T-helper 9 cell (primary cell): ENCODE measurements around the gene PTGES.
"Not testable (repeated sequence)": the region's sequence is repeated elsewhere in the genome, so short reads cannot be mapped to it uniquely, and the experiment has no call there.

Experiments
- DNase-seq: peaks from one replicate; pipeline ENCODE4 v3.0.0-alpha.2; 2020

PTGES gene

DNA sequence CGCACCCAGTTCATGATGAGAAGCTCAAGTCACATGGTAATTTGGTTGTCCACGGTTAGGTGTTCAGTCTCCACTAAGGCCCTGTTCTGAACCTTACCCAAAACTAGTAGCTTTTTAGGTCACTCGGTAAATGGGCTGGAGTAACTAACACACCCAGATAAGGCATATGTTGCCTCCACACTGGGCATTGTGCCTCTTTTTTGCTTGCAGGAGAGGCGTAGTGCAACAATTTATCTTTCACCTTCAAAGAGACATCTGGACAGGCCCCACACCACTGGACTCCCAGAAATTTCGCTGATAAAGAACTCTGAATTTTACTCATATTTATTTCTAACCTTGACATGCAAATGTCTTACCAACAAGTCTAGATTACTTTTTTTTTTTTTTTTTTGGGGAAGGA is 16.8 kb upstream of the PTGES start:
- no peak for DNase-seq

DNA sequence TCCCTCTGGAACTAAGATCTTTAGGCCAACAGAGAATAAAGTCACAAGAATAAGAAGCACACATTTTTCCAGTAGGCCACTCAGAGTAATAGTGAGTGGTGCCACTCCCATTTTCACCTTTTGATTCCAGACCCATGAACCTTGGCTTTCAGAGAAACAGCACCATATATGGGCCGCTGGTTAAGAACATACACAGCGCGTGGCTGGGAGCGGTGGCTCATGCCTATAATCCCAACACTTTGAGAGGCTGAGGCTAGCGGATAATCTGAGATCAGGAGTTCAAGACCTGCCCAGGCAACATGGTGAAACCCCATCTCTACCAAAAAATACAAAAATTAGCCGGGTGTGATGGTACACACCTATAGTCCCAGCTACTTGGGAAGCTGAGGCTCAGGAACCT is 15.6 kb upstream of the PTGES start:
- DNase-seq, result no peak

DNA sequence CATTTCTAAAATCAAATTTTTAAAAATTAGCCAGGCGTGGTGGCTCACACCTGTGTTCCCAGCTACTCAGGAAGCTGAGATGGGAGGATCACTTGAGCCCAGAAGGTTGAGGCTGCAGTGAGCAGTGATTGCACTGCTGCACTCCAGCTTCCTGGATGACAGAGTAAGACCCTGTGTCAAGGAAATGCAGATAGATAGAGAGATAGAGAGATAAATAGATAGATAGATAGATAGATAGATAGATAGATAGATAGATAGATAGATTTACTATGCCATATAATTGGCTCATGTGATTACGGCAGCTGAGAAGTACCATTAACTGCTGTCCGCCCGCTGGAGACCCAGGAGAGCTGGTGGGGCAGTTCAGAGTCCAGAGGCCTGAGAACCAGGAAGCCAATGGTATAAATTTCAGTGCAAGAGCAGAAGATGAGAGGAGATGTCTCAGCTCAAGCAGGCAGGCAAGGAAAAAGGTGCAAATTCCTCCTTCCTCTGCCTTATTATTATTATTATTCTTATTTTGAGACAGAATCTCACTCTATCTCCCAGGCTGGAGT is 13.0 kb upstream of the PTGES start:
- DNase-seq, result no peak

DNA sequence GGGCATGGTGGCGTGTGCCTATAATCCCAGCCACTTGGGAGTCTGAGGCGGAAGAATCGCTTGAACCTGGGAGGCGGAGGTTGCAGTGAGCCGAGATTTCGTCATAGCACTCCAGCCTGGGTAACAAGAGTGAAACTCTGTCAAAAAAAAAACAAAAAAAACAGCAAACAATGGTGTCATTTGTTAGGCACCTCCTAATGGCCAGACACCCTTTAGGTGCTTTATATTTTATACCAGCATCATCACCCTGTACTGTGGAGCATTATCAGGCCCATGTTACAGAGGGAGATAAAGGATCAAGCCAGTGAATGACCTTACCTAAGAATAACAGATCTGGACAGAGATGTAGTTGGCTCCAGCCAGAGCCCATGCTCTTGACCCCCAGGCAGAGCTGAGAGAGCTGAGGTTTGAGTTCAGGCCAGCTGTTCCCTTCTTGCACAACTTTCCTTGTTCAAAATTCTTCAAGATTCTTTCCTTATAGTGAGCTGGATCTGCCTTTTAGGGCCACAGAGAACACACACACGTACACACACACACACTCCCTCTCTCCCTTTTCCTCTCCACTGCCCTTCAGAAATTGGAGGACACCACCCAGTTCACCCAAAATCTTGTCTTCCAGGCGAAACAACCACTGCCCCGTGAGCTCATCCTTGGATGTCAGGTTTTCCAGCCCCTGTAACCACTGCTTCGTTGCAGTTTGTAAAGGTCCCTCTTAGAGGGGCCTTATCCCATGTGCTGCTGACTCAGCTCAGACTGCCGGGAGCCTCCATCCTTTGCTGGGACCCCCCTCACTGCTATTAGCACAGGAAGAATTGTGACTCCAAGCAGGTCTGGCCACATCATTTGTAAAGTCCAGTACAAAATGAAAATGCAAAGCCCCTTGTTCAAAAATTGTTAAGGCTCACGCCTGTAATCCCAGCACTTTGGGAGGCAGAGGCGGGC is 10.4 kb upstream of the PTGES start:
- DNase-seq, result no peak

DNA sequence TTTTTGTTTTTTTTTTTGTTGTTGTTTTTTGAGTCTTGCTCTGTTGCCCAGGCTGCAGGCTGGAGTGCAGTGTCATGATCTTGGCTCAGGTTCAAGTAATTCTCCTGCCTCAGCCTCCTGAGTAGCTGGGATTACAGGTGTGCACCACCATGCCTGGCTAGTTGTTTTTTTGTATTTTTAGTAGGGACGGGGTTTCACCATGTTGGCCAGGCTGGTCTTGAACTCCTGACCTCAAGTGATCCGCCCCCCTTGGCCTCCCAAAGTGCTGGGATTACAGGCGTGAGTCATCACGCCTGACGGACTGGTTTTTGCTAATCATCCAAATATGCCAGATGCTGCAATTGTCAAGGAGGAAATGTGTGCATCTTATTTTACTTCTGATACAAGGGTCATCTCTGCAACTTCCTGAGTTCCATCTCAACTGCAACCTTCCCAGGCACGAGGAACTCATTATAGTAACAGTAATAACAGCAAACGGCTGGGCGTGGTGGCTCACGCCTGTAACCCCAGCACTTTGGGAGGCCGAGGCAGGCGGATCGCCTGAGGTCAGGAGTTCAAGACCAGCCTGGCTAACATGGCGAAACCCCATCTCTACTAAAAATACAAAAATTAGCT is 9.6 kb upstream of the PTGES start:
- DNase-seq, result not testable (repeated sequence)

DNA sequence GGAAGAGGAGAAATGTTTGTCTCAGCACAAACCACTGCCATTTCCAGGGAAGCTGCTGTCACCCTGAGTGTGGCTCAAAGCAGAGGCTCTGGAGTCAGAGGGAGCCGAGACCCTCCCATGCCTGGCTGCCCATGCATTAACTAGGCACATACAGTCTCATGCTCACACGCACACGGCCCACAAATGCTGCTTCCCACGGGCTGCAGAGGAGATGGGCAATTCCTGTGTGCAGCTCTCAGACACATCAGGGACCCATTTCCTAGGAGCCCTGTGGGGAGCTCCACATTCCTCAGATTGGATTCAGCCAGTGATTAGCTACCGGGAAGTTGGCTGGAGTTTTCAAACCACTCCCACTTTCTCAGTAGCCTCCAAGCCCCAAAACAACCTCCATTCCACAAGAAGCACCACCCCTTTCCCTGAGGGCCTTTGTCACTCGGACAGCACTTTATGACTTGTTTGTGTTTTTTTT is 9.1 kb upstream of the PTGES start:
- DNase-seq, result no peak

DNA sequence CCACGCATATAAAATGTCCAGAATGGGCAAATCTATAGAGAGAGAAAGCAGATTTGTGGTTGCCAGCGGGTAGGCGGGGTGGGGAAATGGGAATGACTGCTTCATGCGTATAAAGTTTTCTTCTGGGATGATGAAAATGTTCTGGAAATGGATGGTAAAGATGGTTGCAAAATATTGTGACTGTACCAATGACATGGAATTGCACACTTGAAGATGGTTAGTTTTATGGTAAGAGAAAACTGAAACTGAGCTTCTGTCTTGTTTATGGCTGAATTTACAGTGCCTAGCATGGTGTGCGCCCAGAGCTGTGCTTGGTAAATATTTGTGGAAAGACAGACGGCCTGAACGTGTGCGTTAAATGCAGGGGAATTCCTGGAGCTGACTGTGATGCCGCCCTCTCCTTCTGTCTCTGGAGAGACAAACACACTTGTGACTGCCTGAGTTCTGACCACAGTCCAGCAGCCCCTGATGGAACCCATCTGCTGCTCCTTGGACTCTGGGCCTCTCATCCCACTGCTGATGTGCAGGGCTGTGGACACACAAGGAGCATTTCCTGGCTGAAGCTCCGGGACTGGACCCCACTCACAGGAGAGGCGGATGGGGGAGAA is 8.6 kb upstream of the PTGES start:
- DNase-seq, result no peak

DNA sequence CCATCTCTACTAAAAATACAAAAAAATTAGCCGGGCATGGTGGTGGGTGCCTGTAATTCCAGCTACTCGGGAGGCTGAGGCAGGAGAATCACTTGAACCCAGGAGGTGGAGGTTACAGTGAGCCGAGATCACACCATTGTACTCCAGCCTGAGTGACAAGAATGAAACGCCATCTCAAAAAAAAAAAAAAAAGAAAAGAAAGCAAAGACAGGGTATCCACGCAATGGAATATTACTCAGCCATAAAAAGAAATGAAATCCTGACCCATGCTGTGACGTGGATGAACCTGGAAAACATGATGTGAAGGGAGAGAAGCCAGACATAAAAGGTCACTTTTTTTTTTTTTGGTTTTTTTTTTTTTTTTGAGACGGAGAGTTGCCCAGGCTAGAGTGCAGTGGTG is 7.9 kb upstream of the PTGES start:
- DNase-seq, result not testable (repeated sequence)

DNA sequence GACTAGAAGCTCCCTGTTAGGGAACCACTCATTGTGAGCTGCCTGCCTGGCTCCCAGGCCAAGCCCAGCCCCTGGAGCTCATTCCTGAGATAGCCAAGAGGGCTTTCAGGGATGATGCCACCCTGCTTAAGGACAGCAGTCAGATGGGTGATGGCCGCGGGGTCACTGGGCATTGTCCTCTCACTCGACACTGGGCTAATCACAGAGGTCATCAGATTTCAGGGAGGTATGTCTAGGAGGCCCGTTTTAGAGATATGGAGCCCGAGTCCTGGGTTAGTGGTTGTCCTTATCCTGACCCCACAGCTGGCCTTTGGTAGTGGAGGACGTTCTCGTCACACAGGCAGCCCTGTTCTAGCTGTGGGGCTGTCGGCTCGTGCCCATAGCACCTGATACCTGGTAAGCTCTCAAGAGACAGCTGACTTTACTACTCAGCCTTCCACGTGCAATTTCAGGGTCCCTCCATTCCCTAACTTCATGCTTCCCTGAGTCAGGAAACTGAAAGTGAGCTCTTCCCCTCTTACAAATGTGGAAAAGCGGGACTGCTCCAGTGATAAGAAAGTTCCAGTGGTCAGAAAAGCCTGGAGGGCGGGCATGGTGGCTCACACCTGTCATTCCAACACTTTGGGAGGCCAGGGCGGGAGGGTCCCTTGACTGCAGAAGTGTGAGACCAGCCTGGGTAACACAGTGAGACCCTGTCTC is 7.1 kb upstream of the PTGES start:
- no peak for DNase-seq

DNA sequence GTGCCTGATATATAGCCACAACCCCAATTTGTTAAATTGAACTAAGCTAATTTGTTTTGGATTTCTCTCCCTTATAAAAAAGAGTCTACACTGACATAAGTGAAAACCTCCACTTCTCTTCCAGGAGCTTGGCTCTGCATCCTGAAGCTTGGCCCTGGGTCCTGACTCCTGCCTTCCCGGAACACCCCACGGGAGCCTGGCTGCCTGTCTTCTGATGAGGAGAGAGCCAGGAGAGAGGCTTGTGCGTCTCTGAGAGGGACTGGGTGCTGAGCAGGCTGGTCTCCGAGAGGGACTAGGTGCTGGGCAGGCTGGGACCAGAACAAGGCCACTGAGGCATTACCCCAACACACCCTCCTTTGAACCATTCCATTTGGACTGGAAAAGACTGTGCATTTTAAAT is 6.5 kb upstream of the PTGES start:
- DNase-seq, result no peak

DNA sequence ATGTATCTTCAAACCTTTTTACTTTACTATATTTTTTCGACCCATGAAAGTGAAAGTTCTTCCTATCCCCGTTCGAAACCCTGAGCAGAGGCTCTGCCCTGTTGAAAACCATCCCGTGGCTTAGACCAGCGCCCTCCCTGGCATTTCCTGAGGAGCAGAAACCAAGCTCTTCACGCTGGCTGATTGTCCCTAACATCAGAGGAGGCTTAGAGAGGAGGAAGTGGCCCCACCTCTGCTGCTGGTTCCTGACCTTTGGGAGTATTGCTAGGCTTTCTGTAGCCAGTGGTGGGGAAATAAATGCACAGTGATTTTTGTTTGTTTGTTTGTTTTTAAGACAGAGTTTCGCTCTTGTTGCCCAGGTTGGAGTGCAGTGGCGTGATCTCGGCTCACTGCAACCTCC is 4.2 kb upstream of the PTGES start:
- no peak for DNase-seq

DNA sequence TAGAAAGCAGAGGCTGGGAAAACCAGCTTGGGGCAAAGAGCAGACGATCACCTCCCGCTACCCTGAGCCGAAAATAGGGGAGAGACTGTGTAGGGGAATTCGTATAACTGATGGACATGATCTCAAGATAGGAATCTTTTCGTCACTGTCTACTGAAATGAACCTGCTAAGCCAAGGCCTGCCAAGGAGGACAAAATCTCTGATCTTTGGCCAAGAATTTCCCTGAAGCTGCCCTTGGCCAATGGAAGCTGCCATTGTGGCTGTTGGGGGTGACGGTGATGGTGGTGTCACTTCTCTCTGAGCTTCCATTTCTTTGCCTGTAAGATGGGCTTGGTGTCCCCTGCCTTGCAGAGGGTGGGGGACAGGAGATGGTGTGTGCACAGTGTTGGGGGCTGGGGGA is 3.3 kb upstream of the PTGES start:
- DNase-seq, result no peak

DNA sequence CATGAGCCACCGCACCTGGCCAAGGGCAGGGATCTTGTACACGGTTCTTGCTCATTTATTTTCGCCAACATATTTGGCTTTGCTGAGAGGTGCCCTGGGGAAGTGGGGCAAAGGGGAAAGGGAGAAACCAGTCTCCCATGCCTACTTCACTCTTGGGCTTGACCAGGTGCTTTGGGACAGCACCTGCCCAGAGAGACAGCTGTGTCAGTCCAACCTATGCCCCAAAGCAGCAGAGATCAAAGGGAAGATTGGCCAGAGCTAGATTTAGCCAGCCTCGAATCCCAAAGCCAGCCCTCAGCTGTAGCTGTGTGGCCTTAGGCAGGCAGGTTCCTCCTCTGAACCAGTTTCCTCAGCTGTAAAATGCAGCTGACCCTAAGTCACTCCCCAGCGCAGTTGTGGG is 2.3 kb upstream of the PTGES start:
- DNase-seq, result no peak

DNA sequence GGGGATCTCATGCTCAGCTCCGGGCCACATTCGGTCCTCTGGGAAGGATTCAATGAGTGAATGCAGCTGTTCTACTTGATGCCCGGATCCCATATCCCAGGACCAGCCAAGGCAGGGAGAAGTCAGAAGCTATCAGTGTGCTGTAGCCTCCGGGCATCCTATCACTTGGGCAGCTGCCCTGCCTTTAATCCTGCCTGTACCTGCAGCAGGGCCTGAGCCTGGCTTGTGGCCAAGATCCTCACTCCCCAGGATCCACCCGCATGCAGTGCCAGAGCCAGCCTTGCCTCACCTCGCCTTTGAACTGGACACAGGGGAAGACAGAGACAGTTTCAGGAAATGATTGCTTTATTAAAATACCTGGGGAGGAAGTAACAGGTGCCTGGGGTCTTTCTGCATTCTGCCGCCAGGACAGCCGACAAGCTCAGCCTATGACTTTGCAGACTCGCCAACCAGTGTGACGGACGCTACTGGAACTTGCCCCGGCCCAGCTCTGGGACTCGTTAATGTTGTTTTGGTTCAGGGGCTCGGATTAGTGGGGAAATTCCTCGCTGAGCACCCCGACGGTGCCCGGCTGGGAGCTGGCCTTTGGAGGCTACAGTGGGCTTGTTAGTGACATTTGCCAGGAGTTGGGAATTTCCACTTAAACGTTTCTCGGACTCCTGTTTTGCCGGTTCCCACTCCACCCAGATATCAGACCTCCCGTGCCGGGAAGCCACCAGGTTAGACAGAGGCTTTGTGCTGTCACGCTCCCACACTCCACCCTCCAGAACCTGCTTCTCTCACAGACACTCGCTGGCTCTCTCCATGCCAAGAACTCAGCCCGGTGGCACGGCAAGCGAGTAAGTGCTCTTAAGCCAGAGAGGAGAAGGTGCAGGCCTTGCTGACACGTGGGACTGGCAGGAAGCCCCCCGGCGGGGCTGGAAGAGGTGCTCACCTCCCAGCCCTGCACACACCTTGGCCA is 721 bp downstream of the PTGES start:
- no peak for DNase-seq

DNA sequence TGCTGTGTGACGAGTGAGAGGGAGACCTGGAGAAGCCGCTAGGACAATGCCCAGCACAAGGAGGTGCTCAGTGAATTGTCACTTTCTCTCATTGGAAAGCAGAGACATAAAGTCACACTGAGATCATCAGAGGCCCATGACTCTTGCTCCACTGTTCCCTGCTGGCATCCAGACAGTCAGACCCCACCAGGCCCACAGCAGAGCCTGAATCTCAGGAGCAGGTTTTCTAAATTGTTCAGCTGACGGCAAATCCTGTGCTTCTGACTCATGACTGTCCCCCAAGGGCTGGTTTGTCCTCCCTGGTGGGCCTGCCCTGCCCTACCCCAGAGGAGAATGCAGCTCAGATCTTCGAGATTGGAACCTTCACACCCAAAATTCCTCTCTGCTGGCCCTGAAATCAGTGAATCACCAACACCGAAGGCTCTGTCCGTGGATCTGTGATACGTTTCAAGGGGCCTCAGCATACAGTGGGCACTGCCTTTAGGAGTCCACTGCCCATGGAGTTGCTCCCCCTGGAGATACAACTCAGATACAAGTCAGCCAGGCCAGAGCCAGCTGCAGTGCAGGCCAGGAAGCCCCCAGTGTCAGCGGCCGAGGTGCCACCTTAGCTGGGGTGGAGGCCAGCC is 2.7 kb downstream of the PTGES start:
- DNase-seq, result no peak

DNA sequence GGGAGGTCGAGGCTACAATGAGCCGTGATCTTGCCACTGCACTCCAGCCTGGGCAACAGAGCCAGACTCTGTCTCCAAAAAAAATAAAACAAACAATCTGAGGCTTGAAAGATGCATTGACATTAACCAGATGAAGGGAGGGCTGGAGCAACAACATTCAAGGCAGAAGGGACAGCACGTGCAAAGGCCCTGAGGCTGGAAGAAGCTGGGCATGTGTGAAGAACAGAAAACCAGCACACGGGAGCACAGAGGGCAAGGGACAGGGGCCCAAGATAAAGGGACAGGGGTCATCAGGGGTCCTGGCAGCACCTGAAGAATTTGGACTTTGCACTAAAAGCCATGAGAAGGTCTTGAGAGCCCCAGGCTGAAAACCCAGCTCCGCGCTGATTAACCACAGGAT is 3.3 kb downstream of the PTGES start:
- DNase-seq, result no peak

DNA sequence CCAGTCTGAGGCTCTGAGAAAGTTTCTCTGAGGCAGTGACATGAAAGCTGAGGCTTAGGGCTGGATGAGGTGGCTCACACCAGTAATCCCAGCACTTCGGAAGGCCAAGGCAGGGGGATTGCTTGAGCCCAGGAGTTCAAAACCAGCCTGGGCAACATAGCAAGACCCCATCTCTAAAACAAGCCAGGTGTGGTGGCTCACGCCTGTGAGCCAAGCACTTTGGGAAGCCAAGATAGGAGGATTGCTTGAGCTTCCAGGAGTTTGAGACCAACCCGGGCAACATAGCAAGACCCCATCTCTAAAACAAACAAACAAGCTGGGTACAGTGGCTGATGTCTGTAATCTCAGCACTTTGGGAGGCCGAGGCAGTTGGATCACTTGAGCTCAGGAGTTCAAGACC is 3.8 kb downstream of the PTGES start:
- not testable (repeated sequence) for DNase-seq

DNA sequence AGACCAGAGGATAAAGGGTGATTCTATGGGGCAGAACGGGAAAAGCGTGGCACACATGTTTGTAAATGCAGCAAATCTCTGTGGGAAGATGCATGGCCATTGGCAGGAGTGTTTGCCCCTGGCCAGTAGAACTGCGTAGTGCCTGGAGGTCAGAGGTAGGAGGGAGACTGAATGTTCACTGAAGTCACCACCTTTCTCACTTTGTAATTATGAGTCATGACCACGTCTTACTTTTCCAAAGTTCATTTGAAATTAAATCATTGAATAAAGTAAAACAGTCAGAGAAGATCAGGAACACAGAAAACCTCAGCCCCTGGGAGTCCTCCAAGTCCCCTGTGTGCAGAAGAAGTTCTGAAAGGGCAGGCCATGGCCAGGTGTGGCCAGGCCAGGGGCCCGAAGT is 4.6 kb downstream of the PTGES start:
- no peak for DNase-seq

DNA sequence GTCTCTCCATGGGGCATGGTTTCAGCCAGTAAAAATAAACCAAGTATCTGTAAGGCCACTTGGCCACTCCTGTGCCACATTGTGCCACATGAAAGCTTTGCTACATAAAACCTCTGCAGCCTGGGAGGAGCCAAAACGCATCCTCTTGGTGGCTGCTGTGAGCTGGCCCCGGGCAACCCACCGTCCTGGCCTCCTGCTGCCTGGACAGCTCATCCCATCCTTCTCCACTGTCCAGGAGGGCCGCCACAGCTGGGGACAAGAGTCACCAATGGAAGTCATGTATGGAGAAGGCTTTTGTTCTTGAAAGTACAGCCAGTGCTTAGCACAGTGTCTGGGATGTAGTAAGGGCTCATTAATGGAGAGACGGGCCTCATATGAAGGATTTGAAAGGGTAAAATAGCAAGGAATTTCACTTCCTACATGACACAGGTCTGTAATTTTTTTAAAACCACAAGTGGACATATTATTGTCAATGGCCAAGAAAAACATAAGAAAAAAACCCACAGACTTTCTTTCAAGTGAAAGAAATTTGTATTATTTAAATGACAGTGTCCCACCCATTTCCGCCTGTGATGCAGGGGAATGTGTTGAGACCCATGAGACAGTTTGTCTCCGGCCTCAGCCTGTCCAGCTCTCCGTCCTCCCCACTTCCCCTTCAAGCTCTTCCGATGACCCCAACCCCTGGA is 6.6 kb downstream of the PTGES start:
- DNase-seq, result no peak

DNA sequence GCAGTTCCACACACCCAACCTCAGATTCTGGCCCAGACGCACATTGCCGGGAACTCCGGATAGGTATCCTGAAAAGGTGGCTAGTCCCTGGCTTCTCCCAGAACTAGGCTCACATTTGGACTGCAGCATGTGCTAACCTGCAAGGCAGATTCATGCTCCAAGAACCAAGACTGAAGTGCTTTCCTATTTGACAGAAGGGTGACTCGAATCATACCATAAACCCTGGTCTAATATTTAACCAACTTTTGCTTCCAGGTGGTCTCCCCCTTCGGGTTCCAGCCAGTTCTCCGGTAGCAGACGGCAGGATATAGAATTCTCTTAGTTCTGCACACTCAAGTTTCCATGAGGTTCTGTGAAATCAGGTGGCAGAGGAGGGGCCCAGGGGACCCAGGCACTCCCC is 7.6 kb downstream of the PTGES start:
- DNase-seq, result no peak
